HG02642 (cell line): ENCODE results near the gene PGLYRP4.

Source experiments
- ATAC-seq: cut with Tn5 transposase; IDR thresholded peaks from one replicate; pipeline ENCODE4 v1.9.1; 2021; ENCODE audit warnings: mild to moderate bottlenecking; ENCODE audit not compliant: unreplicated experiment, poor library complexity

Gene PGLYRP4, protein sequence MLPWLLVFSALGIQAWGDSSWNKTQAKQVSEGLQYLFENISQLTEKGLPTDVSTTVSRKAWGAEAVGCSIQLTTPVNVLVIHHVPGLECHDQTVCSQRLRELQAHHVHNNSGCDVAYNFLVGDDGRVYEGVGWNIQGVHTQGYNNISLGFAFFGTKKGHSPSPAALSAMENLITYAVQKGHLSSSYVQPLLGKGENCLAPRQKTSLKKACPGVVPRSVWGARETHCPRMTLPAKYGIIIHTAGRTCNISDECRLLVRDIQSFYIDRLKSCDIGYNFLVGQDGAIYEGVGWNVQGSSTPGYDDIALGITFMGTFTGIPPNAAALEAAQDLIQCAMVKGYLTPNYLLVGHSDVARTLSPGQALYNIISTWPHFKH

DNA sequence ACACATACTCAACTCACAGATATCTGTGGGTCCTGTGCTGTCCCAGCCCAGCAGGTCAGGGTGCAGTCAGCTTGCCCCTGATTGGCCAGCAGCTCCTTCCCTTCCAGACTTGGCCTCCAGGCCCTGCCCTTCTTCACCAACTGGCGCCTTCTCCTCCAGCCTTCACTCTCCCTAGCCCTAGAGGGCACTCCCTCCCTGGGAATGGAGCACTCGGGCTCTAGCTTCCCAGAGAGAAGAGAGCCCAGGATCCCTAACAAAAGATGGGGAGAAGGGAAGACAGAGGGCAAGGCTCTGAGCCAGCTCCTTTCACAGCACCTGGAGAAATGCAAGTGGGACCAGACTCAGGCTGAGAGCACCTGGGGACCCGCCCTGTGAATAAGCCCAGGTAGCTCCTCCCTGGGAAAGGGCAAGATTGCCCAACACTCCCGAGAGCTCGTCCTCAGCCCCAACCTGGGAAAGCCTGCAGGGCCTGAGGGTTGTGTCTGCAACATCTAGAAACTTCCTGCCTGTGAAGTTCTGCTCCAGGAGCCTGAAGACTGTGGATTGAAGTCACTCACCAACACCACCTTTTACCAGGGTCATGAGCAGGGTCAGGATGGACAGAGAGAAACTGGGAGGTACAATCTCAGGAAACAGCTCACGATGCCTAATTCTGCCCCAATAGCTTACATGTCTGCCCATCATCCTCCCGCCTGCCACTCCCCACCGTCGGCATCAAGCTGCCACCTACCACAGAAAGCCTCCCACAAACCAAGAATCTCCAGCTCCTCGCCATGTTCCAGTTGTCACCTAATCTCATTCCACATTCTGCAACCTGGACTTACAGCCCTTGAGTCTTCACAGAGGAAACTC lies at the start of gene PGLYRP4:
TSS of gene PGLYRP4 (minus strand) at position 331 of the 852 bp plus-strand sequence. CDS start 909 bp downstream, outside the sequence.
- no peak for ATAC-seq

DNA sequence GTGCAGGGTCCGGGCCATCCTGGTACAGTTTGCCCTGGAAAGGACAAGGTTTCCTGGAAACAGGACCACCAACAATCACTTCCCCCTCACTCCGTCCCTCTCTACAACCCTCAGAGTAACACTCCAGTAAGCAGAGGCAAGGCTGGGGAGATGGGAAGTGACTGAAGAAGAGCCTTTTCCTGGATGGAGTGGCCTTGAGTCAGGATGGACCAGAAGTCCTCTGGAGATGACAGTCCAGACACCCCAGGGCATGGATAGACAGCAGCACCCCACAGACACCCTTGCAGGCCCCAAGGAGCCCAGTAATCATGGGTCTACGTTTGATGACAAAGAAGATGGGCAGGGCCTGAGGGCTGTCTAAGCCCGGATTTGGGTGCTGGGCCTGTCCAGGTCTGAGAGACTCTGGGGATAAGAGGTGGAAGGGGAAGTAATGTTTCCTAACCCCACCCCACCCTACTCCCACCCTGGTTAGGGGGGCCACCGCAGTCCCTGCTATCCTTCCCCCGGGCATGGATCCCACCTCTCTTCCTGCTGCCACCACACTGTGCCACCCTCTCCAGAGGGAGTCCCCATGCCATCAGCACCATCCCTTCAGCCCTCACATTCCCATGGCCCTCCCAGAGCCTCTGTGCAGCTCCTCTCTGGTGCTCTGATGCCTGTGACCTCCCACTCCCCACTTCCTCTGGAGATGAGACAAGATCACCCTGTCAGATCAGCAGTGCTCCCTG lies 49.4 kb upstream of the PGLYRP4 start:
- no peak for ATAC-seq

GRCh38 chr1:153397051-153397923 lies 48.6 kb upstream of the PGLYRP4 start:
- ATAC-seq: no peak

GRCh38 chr1:153396461-153396860 lies 47.8 kb upstream of the PGLYRP4 start:
- no peak for ATAC-seq

DNA sequence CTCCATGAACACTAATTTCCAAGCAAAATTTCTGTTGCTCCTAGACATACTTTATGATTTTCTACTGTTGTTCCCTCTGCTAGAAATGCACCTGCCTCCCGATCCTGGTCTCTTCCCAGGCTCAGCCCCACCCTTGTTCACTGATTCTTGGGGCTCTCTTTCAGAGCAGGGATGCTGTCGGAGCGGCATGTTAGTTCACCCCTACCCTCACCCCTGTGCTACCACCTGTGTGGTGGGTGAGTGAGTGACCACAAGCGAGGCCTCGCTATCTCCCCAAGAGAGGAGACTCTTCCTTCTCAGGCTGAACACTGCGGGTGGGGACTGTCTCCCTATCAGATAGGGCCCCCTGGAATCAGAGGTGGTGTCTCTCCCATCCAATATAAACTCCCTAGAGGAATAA lies 47.1 kb upstream of the PGLYRP4 start:
- ATAC-seq: no peak

GRCh38 chr1:153395136-153395685 lies 46.6 kb upstream of the PGLYRP4 start:
- no peak for ATAC-seq

DNA sequence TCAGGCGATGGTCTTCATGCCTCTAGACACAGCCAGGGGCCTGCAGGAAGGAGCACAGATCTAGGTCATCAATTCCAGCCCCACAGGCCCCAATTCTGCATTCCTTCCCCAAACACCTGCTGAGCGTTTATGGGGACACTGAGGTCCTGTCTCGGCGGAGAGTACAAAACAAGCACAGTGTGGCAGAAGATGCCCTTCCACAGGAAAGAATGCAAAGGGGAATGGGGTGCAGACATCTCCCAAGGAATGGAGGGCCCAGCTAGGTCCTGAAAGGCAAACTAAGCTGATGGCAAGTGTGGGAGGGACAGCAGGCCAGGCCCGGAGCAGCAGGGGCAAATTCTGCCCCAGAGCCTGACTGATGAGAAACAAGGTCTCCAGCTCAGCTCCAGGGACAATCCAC lies 45.8 kb upstream of the PGLYRP4 start:
- ATAC-seq: no peak

DNA sequence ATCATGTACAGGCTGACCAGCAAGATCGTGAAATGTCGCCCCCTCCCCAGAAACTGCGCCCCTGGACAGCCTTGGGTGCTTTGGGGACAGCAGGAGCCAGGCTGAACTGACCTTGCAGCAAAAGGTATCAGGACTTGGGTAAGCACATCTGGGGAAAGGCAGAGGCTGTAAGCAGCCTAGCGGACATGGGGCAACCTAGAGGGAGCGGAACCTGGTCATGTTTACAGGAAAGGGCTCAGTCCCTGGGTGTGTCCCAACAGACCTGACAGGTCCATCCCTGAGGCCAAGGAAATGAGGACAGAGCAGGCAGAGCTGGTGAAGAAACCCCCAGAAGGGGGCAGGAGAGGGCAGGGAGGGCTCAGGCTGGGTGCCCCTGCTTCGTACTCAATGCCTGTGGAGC lies 45.3 kb upstream of the PGLYRP4 start:
- ATAC-seq: no peak

- no peak for ATAC-seq
Observed at GRCh38 chr1:153392822-153393221, 44.2 kb upstream of the PGLYRP4 start.

GRCh38 chr1:153392258-153392657 lies 43.6 kb upstream of the PGLYRP4 start:
- no peak for ATAC-seq

DNA sequence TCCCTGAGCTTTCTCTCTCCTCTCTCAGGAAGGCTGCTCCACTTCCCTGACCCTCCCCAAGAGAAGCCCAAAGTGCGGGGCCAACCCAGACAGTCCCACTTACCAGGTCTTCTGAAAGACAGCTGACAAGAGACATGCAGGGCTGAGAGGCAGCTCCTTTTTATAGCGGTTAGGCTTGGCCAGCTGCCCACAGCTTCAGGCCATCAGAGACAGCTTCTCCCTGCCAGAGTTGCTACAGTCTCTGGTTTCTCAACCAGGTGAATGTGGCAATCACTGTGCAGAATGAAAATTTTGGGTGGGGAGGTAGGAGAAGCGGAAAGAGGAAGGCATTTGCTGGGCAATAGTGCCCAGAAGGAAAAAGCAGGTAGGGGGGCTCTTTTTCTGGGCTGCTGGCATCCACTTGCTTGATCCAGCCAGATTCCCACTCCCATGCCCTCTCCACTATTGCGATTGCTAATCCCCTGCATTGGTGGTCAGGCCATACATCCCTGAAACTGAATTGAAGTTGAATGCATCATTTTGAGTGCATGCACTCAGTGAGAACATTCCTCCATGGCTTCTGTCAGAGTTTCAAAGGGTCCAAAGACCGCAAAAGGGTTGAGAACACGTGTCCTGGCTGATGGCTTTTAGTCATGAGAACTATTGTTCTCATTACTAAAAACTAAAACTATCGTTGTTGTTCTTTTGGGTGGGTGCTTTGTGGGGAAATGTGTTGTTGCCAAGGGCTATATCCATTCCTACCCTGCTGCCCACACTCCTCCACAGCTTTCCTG lies 42.5 kb upstream of the PGLYRP4 start, which contains the start of gene S100A8:
TSS of gene S100A8 (minus strand) at position 136 of the 773 bp plus-strand sequence. CDS start 538 bp downstream, outside the sequence.
- no peak for ATAC-seq

DNA sequence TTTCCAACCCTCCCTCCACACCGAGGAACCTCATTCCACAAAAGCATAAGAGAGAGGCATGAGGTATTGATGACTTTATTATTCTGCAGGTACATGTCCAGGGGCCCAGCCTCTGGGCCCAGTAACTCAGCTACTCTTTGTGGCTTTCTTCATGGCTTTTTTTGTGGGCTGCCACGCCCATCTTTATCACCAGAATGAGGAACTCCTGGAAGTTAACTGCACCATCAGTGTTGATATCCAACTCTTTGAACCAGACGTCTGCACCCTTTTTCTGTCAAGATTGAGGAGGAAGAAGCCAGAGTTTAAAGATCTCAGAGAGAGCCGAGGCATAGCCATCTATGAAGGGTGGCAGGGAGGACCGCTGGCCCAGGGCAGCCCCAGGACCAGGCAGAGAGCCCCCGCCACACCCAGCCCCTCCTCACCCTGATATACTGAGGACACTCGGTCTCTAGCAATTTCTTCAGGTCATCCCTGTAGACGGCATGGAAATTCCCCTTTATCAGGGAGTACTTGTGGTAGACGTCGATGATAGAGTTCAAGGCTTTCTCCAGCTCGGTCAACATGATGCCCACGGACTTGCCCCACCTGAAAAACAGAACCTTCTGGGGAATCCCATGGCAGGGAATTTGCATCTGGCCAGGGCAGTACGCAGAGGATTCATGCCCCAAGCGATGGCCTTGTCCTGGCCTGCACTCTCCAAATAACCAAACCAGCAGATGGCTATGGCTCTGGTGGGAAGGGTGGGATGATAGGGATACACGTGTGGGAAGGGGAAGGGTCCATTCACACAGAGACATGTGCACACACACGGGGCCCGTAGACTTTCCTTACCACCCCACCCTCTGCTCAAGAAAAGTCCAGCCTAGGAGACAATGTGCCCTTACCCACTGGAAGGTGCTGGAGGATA lies 41.6 kb upstream of the PGLYRP4 start:
- no peak for ATAC-seq

- no peak for ATAC-seq
Observed at GRCh38 chr1:153389401-153389800, 40.8 kb upstream of the PGLYRP4 start.

- no peak for ATAC-seq
Observed at GRCh38 chr1:153387785-153388184, 39.1 kb upstream of the PGLYRP4 start.

- ATAC-seq: no peak
Observed at GRCh38 chr1:153387001-153387400, 38.4 kb upstream of the PGLYRP4 start.

- no peak for ATAC-seq
Observed at GRCh38 chr1:153386500-153386901, 37.9 kb upstream of the PGLYRP4 start.

DNA sequence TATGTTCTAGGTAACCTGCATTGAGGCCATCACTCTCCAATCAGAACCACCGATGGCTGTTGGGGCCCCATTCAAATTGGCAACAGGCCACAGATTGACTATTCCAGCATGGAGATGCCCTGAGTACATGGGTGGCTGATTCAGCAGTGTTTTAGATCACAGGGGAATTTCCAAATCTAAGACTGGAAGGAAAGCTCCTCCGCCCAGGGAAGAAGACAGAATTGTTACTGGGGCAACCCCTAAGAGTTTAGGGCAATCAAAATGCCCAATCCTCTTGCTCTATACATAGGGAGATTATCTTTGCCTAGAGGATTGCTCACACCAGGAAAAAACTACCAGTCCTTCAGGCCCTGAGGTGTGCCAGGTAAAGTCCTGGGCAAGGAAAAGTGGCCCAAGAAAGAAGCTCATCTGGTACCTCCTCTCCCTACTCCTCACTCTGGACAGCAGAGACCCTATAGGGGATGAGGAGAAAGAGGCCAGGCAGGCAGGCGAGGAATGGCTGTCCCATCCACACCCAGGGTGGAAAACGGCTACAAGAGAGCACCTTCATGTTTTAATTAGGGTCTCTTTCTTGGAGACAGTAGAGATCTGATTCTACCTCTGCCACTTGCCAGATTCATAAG lies 36.4 kb upstream of the PGLYRP4 start:
- no peak for ATAC-seq
